Glomerular endothelial cell (primary cell): Measurements from ENCODE around the gene TLX3. TPM values are rescaled to one million over a fixed set of nuclear protein-coding genes. Genes with fewer than 3 reads are reported as not detected.
A peak's percentile ranks its signal among the peaks of the same experiment; 100 is the strongest.
"Not testable (repeated sequence)": the region's sequence is repeated elsewhere in the genome, so short reads cannot be mapped to it uniquely, and the experiment has no call there.

ENCODE experiments used
- DNase-seq: peaks from one replicate; pipeline ENCODE4 v3.0.0-alpha.2; 2011; ENCODE audit warnings: low read depth, low spot score; ENCODE audit errors: extremely low read depth
- total RNA-seq: library from RNA; depleted of rRNA; stranded (reverse); fragments of >200 nt; gene quantifications from 2 replicates; pipeline ENCODE4 v1.2.3, GENCODE V29; 2015

Gene TLX3
- total RNA-seq, 1 donor from 2014 or later: not detected

GRCh38 chr5:171322527-171322926, 13.5 kb downstream of the TLX3 start:
- DNase-seq: no peak

- DNase-seq: no peak
These were observed 14.0 kb downstream of the TLX3 start for GRCh38 chr5:171323007-171323406.

GRCh38 chr5:171323806-171324632, 15.0 kb downstream of the TLX3 start:
- DNase-seq: no peak

- DNase-seq: no peak
These were observed 21.0 kb downstream of the TLX3 start for GRCh38 chr5:171330021-171330420.

GRCh38 chr5:171335616-171336015, 26.6 kb downstream of the TLX3 start:
- DNase-seq: no peak

- no peak for DNase-seq
These were observed 27.6 kb downstream of the TLX3 start for GRCh38 chr5:171336521-171337209.

- DNase-seq: no peak
These were observed 28.1 kb downstream of the TLX3 start for GRCh38 chr5:171337210-171337569.

GRCh38 chr5:171340042-171340441, 31.0 kb downstream of the TLX3 start:
- DNase-seq: no peak

GRCh38 chr5:171340491-171340890, 31.4 kb downstream of the TLX3 start:
- no peak for DNase-seq

GRCh38 chr5:171342362-171343111, 33.5 kb downstream of the TLX3 start:
- DNase-seq: peak; percentile 42

GRCh38 chr5:171344936-171345608, 36.0 kb downstream of the TLX3 start:
- DNase-seq: no peak

GRCh38 chr5:171351536-171352073, 42.6 kb downstream of the TLX3 start:
- DNase-seq: no peak

GRCh38 chr5:171355302-171355724, 46.3 kb downstream of the TLX3 start:
- no peak for DNase-seq

- DNase-seq: no peak
These were observed 48.8 kb downstream of the TLX3 start for GRCh38 chr5:171357843-171358242.

GRCh38 chr5:171361151-171361550, 52.1 kb downstream of the TLX3 start:
- not testable (repeated sequence) for DNase-seq

Other genes with a start within 250 kb of the TLX3 start
- 685 and 753 TPM in 2 replicates for gene NPM1, start 78.6 kb downstream of the TLX3 start, total RNA-seq
- not detected in 2 replicates for gene FGF18, start 110.4 kb downstream of the TLX3 start, total RNA-seq